Ishikawa (cell line): Measurements from ENCODE around the gene PHLPP2.

Experiments
- CEBPB ChIP-seq: IDR thresholded peaks from 2 replicates; pipeline ENCODE4 v1.6.1; 2012
- EGR1 ChIP-seq: IDR thresholded peaks from 2 replicates; pipeline ENCODE4 v1.6.1; 2012
- EP300 ChIP-seq: IDR thresholded peaks from 2 replicates; pipeline ENCODE4 v1.6.1; 2012; ENCODE audit warnings: borderline replicate concordance
- RAD21 ChIP-seq: IDR thresholded peaks from 2 replicates; pipeline ENCODE4 v1.6.1; 2012; ENCODE audit warnings: low read depth
- TEAD4 ChIP-seq: IDR thresholded peaks from 2 replicates; pipeline ENCODE4 v1.6.1; 2012
- YY1 ChIP-seq: IDR thresholded peaks from 2 replicates; pipeline ENCODE4 v1.6.1; 2012; ENCODE audit warnings: low read depth
- ZBTB7A ChIP-seq: IDR thresholded peaks from 2 replicates; pipeline ENCODE4 v1.6.1; 2012; ENCODE audit warnings: low read depth
- TF ChIP-seq, protein P1 (sequence below): IDR thresholded peaks from 2 replicates; pipeline ENCODE4 v1.6.1; 2012; ENCODE audit warnings: low read depth, mild to moderate bottlenecking

DNA sequence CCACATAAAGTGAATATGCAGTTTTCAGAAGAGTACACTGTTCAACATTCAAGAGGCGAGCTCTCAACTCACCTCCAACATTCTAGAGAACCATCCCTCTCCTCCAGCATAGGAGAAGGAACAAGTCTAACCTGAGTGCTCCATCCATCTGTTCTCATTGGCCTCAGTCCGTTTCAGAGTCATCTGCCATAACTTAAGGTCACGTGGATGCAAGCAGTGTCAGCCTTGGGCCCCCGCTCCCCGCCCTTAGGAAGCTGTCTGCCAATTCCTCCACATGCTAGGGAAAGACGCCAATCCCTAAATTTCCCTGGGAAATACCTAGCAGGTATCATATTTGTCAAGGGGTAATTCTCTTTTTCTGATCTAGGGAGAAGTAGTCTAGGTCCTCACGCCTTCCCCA lies 77.1 kb downstream of the PHLPP2 start:
- TF ChIP-seq RAD21, result no peak
- TF ChIP-seq, protein P1, sequence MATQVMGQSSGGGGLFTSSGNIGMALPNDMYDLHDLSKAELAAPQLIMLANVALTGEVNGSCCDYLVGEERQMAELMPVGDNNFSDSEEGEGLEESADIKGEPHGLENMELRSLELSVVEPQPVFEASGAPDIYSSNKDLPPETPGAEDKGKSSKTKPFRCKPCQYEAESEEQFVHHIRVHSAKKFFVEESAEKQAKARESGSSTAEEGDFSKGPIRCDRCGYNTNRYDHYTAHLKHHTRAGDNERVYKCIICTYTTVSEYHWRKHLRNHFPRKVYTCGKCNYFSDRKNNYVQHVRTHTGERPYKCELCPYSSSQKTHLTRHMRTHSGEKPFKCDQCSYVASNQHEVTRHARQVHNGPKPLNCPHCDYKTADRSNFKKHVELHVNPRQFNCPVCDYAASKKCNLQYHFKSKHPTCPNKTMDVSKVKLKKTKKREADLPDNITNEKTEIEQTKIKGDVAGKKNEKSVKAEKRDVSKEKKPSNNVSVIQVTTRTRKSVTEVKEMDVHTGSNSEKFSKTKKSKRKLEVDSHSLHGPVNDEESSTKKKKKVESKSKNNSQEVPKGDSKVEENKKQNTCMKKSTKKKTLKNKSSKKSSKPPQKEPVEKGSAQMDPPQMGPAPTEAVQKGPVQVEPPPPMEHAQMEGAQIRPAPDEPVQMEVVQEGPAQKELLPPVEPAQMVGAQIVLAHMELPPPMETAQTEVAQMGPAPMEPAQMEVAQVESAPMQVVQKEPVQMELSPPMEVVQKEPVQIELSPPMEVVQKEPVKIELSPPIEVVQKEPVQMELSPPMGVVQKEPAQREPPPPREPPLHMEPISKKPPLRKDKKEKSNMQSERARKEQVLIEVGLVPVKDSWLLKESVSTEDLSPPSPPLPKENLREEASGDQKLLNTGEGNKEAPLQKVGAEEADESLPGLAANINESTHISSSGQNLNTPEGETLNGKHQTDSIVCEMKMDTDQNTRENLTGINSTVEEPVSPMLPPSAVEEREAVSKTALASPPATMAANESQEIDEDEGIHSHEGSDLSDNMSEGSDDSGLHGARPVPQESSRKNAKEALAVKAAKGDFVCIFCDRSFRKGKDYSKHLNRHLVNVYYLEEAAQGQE, result no peak
- TF ChIP-seq TEAD4, result no peak
- TF ChIP-seq EGR1, result no peak
- TF ChIP-seq EP300, result no peak
- no peak for TF ChIP-seq ZBTB7A
- no peak for TF ChIP-seq CEBPB
- no peak for TF ChIP-seq YY1
